Measurements from ENCODE around the gene CTNNA2. TPM values are rescaled to one million over a fixed set of nuclear protein-coding genes. Genes with fewer than 3 reads are reported as not detected.

Gene CTNNA2
- total and polyA plus RNA-seq, 2 of the 8 experiments (the other 6 are each of a cell fraction or from before 2014, with no cell fraction given) = 3.9 to 9.0 TPM

DNA sequence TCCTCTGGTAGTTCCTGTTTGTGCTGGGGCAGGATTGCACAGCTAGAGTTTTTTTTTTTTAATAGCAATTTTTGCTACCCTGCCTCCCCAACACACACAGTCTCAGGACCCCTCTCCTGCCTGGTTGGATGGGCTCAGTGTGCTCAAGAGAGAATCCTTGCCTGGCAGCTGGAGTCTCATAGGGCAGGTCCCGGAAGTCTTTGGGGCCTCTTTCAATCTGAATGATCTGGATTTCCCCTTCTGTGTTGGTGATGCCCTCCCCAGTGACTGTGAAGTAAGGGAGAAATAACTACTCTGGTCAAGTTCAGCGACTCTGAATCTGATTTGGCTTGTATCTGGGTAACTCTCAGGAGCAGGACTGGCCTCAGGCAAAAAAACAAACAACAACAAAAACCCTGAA, 1012.3 kb downstream of the CTNNA2 start (continued):
- TF ChIP-seq, protein P1, sequence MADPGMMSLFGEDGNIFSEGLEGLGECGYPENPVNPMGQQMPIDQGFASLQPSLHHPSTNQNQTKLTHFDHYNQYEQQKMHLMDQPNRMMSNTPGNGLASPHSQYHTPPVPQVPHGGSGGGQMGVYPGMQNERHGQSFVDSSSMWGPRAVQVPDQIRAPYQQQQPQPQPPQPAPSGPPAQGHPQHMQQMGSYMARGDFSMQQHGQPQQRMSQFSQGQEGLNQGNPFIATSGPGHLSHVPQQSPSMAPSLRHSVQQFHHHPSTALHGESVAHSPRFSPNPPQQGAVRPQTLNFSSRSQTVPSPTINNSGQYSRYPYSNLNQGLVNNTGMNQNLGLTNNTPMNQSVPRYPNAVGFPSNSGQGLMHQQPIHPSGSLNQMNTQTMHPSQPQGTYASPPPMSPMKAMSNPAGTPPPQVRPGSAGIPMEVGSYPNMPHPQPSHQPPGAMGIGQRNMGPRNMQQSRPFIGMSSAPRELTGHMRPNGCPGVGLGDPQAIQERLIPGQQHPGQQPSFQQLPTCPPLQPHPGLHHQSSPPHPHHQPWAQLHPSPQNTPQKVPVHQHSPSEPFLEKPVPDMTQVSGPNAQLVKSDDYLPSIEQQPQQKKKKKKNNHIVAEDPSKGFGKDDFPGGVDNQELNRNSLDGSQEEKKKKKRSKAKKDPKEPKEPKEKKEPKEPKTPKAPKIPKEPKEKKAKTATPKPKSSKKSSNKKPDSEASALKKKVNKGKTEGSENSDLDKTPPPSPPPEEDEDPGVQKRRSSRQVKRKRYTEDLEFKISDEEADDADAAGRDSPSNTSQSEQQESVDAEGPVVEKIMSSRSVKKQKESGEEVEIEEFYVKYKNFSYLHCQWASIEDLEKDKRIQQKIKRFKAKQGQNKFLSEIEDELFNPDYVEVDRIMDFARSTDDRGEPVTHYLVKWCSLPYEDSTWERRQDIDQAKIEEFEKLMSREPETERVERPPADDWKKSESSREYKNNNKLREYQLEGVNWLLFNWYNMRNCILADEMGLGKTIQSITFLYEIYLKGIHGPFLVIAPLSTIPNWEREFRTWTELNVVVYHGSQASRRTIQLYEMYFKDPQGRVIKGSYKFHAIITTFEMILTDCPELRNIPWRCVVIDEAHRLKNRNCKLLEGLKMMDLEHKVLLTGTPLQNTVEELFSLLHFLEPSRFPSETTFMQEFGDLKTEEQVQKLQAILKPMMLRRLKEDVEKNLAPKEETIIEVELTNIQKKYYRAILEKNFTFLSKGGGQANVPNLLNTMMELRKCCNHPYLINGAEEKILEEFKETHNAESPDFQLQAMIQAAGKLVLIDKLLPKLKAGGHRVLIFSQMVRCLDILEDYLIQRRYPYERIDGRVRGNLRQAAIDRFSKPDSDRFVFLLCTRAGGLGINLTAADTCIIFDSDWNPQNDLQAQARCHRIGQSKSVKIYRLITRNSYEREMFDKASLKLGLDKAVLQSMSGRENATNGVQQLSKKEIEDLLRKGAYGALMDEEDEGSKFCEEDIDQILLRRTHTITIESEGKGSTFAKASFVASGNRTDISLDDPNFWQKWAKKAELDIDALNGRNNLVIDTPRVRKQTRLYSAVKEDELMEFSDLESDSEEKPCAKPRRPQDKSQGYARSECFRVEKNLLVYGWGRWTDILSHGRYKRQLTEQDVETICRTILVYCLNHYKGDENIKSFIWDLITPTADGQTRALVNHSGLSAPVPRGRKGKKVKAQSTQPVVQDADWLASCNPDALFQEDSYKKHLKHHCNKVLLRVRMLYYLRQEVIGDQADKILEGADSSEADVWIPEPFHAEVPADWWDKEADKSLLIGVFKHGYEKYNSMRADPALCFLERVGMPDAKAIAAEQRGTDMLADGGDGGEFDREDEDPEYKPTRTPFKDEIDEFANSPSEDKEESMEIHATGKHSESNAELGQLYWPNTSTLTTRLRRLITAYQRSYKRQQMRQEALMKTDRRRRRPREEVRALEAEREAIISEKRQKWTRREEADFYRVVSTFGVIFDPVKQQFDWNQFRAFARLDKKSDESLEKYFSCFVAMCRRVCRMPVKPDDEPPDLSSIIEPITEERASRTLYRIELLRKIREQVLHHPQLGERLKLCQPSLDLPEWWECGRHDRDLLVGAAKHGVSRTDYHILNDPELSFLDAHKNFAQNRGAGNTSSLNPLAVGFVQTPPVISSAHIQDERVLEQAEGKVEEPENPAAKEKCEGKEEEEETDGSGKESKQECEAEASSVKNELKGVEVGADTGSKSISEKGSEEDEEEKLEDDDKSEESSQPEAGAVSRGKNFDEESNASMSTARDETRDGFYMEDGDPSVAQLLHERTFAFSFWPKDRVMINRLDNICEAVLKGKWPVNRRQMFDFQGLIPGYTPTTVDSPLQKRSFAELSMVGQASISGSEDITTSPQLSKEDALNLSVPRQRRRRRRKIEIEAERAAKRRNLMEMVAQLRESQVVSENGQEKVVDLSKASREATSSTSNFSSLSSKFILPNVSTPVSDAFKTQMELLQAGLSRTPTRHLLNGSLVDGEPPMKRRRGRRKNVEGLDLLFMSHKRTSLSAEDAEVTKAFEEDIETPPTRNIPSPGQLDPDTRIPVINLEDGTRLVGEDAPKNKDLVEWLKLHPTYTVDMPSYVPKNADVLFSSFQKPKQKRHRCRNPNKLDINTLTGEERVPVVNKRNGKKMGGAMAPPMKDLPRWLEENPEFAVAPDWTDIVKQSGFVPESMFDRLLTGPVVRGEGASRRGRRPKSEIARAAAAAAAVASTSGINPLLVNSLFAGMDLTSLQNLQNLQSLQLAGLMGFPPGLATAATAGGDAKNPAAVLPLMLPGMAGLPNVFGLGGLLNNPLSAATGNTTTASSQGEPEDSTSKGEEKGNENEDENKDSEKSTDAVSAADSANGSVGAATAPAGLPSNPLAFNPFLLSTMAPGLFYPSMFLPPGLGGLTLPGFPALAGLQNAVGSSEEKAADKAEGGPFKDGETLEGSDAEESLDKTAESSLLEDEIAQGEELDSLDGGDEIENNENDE (IDR thresholded peaks at IDR 0.05; ENCODE audit: insufficient replicate concordance, low read length) = no peak
- TF ChIP-seq CHD1 (IDR thresholded peaks at IDR 0.05; ENCODE audit: low read depth, low read length) = no peak
- no peak for TF ChIP-seq POLR2AphosphoS5 (IDR thresholded peaks at IDR 0.05; ENCODE audit: low read depth, low read length)

Data from H1 (cell line).